Measurements from ENCODE around the gene THSD8. TPM values are rescaled to one million over a fixed set of nuclear protein-coding genes. Genes with fewer than 3 reads are reported as not detected.

THSD8 gene
- polyA plus RNA-seq, 2 of the 4 experiments (the other 2 are of a cell fraction), result 4.9 TPM; not detected in 1

DNA sequence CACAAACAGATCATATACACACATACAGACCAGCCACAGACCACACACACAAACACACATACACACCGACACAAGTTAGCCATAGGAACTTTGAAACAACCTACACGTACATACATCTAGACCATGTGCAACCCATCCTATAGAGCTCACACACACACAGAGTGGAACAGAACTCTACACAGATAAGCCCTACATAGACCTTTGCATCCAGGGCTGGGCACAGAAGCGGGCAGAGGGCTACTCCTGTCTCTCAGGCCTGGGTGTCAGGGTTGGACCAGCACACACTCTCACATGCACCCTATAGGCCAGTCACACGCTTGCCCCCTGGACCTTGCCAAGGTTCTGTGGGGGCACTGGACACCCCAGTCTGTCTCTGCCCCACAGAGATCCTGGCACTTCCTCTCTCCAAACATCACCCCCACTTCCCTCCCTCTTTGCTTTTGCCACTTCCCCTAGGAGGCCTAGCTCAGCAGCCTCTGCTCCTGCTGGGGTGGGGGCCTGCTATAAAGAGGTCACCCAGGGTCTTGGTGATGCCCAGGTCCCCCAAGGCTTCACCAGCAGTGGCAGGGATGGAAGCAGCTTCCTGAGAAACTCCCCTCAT is 16.3 kb upstream of the THSD8 start:
- ChIA-PET CTCF (interaction anchor here (3.1 to 5.0 kb wide), 2 partner anchors 8 to 11 kb away, joined by 17 to 58 read pairs; no protein-coding TSS in a partner anchor), POLR2A (interaction anchor here (0.6 kb wide), 1 partner anchor 77 kb away, joined by 3 read pairs; no protein-coding TSS in a partner anchor)
- Histone ChIP-seq H3K4me1 (peaks cover 75% of the 10 kb centered on the region), H3K4me3 (no peak overlapping the region), H3K9me3 (no peaks in the 10 kb centered on the region), H3K4me2 (peak overlapping the region; percentile 99), H3K27ac (peak overlapping the region; percentile 96 to 99)
- DNase-seq (ENCODE audit: low read depth in 1 of 2, low spot score in 1 of 2), result no peak
- 67% methylated on average over 4 of the region's 4 CpGs for WGBS (ENCODE audit: missing lambda C conversion rate)
- TF ChIP-seq CHD4 (IDR thresholded peaks at IDR 0.05; ENCODE audit: borderline replicate concordance) (no peak), KDM1A (IDR thresholded peaks at IDR 0.05; ENCODE audit: low read depth) (no peak), E2F6 (IDR thresholded peaks at IDR 0.05; ENCODE audit: borderline replicate concordance, low read depth) (no peak), RFX5 (IDR thresholded peaks at IDR 0.05) (no peak), PHF8 (IDR thresholded peaks at IDR 0.05; ENCODE audit: borderline replicate concordance, low read depth) (no peak), USF2 (IDR thresholded peaks at IDR 0.05) (no peak), FOSL2 (IDR thresholded peaks at IDR 0.05) (no peak), FOSL2 (CRISPR knock-in tag; IDR thresholded peaks at IDR 0.05) (no peak), ZSCAN20 (CRISPR knock-in tag; IDR thresholded peaks at IDR 0.05) (no peak), NR3C1 (IDR thresholded peaks at IDR 0.05) (no peak), CBX2 (IDR thresholded peaks at IDR 0.05; ENCODE audit: borderline replicate concordance, low read depth) (no peak), HOXB5 (CRISPR knock-in tag; IDR thresholded peaks at IDR 0.05) (no peak)
- TF ChIP-seq, protein P1, sequence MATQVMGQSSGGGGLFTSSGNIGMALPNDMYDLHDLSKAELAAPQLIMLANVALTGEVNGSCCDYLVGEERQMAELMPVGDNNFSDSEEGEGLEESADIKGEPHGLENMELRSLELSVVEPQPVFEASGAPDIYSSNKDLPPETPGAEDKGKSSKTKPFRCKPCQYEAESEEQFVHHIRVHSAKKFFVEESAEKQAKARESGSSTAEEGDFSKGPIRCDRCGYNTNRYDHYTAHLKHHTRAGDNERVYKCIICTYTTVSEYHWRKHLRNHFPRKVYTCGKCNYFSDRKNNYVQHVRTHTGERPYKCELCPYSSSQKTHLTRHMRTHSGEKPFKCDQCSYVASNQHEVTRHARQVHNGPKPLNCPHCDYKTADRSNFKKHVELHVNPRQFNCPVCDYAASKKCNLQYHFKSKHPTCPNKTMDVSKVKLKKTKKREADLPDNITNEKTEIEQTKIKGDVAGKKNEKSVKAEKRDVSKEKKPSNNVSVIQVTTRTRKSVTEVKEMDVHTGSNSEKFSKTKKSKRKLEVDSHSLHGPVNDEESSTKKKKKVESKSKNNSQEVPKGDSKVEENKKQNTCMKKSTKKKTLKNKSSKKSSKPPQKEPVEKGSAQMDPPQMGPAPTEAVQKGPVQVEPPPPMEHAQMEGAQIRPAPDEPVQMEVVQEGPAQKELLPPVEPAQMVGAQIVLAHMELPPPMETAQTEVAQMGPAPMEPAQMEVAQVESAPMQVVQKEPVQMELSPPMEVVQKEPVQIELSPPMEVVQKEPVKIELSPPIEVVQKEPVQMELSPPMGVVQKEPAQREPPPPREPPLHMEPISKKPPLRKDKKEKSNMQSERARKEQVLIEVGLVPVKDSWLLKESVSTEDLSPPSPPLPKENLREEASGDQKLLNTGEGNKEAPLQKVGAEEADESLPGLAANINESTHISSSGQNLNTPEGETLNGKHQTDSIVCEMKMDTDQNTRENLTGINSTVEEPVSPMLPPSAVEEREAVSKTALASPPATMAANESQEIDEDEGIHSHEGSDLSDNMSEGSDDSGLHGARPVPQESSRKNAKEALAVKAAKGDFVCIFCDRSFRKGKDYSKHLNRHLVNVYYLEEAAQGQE (IDR thresholded peaks at IDR 0.05), result no peak
- ATAC-seq, result no peak
- FAIRE-seq, result no peak

GRCh38 chr19:12786141-12786870 is 15.6 kb upstream of the THSD8 start:
- H3K9me3 ChIP-seq, result no peaks in the 10 kb centered on the region
- CTCF ChIA-PET, result interaction anchor here (3.1 to 5.0 kb wide), 2 partner anchors 9 to 10 kb away, joined by 17 to 58 read pairs; no protein-coding TSS in a partner anchor
- H3K27ac ChIP-seq, result peak overlapping the region; percentile 96 to 99
- TF ChIP-seq EHF (CRISPR knock-in tag; IDR thresholded peaks at IDR 0.05), result no peak
- TF ChIP-seq ELK1 (IDR thresholded peaks at IDR 0.05; ENCODE audit: low read depth, low read length), result no peak
- no peak for TF ChIP-seq BHLHE40 (IDR thresholded peaks at IDR 0.05; ENCODE audit: low read depth, low read length)
- TF ChIP-seq HOXA7 (CRISPR knock-in tag; IDR thresholded peaks at IDR 0.05), result no peak
- no peak for TF ChIP-seq NR3C1 (IDR thresholded peaks at IDR 0.05)
- no peak for TF ChIP-seq KDM1A (IDR thresholded peaks at IDR 0.05; ENCODE audit: low read depth)
- TF ChIP-seq RCOR1 (IDR thresholded peaks at IDR 0.05; ENCODE audit: low read depth, low read length), result no peak
- POLR2A ChIA-PET, result interaction anchor here (0.6 kb wide), 1 partner anchor 78 kb away, joined by 3 read pairs; no protein-coding TSS in a partner anchor
- ATAC-seq (no peak), FAIRE-seq (no peak), DNase-seq (ENCODE audit: low read depth in 1 of 2, low spot score in 1 of 2) (peak in 1 of 2 experiments; percentile 31)
- WGBS (ENCODE audit: missing lambda C conversion rate), result 52% methylated on average over 6 of the region's 18 CpGs
- H3K4me2 ChIP-seq, result peak overlapping the region; percentile 99
- H3K4me1 ChIP-seq, result peaks cover 80% of the 10 kb centered on the region
- no peak overlapping the region for H3K4me3 ChIP-seq

Data from A549 (cell line).